HepG2 (cell line): ENCODE data around the gene USP36. TPM values are rescaled to one million over a fixed set of nuclear protein-coding genes. Genes with fewer than 3 reads are reported as not detected.

ENCODE experiments used
- CAMTA2 ChIP-seq: sonication (generic); formaldehyde crosslinking; IDR thresholded peaks from 2 replicates; pipeline ENCODE4 v1.4.0; 2020; ENCODE audit warnings: mild to moderate bottlenecking, missing genetic modification reagents, borderline replicate concordance
- RCOR2 ChIP-seq: IDR thresholded peaks from 2 replicates; pipeline ENCODE4 v1.6.1; 2016; ENCODE audit warnings: missing biosample characterization, missing genetic modification reagents
- TBP ChIP-seq: sonication (generic); formaldehyde crosslinking; IDR thresholded peaks from 2 replicates; pipeline ENCODE4 v1.5.0; 2020; ENCODE audit warnings: missing genetic modification reagents
- TEAD3 ChIP-seq: optimal IDR thresholded peaks from 2 replicates; pipeline ENCODE3; 2016; ENCODE audit warnings: borderline replicate concordance
- ZNF501 ChIP-seq: sonication (generic); formaldehyde crosslinking; IDR thresholded peaks from 2 replicates; pipeline ENCODE4 v1.5.1; 2020; ENCODE audit warnings: mild to moderate bottlenecking, moderate library complexity, missing genetic modification reagents
- ZNF605 ChIP-seq: sonication (generic); formaldehyde crosslinking; IDR thresholded peaks from 2 replicates; pipeline ENCODE4 v1.8.0; 2022; ENCODE audit warnings: mild to moderate bottlenecking, missing genetic modification reagents
- ZNF644 ChIP-seq: IDR thresholded peaks from 2 replicates; pipeline ENCODE4 v1.6.1; 2016; ENCODE audit warnings: low read depth
- ZNF878 ChIP-seq: sonication (generic); formaldehyde crosslinking; IDR thresholded peaks from 2 replicates; pipeline ENCODE4 v1.8.1; 2023; ENCODE audit warnings: mild to moderate bottlenecking, missing genetic modification reagents, moderate library complexity
- ZSCAN22 ChIP-seq: sonication (generic); formaldehyde crosslinking; IDR thresholded peaks from 2 replicates; pipeline ENCODE4 v1.4.0; 2020; ENCODE audit warnings: mild to moderate bottlenecking, missing genetic modification reagents
- ZSCAN9 ChIP-seq: IDR thresholded peaks from 2 replicates; pipeline ENCODE4 v1.6.1; 2016; ENCODE audit warnings: borderline replicate concordance
- polyA plus RNA-seq, 8 experiments: library from polyadenylated mRNA; depleted of rRNA in 3 of 8; stranded (reverse) in 7 of 8; unstranded in 1 of 8; fragments of >200 nt; fragmentation: Illumina TruSeq in 4 of 8; extraction: Trizol in 4 of 8; gene quantifications; 2 replicates each; pipeline versions ENCODE4 v1.2.1 to v1.2.3, GENCODE V29; 2011 to 2016; ENCODE audit warnings: low read depth in 4 of 8, missing spikeins in 1 of 8, mixed read lengths in 1 of 8; ENCODE audit not compliant: insufficient read depth in 1 of 8
- total RNA-seq, 5 experiments: library from RNA; depleted of rRNA; stranded (reverse); fragments of >200 nt; fragmentation: Illumina TruSeq; extraction: Trizol; gene quantifications; 2 replicates each; pipeline ENCODE4 v1.2.3, GENCODE V29; 2016; ENCODE audit warnings: low read depth in 1 of 5
- TF ChIP-seq, protein P1 (sequence below): sonication (generic); formaldehyde crosslinking; IDR thresholded peaks from 2 replicates; pipeline ENCODE4 v1.9.0; 2021; ENCODE audit warnings: missing genetic modification reagents, borderline replicate concordance
- TF ChIP-seq, protein P2 (sequence below): sonication (generic); formaldehyde crosslinking; IDR thresholded peaks from 2 replicates; pipeline ENCODE4 v1.4.0; 2020; ENCODE audit warnings: missing genetic modification reagents
- TF ChIP-seq, protein P3 (sequence below): sonication (generic); formaldehyde crosslinking; IDR thresholded peaks from 2 replicates; pipeline ENCODE4 v1.4.0; 2020; ENCODE audit warnings: mild to moderate bottlenecking, missing genetic modification reagents
- TF ChIP-seq, protein P4 (sequence below): sonication (generic); formaldehyde crosslinking; IDR thresholded peaks from 2 replicates; pipeline ENCODE4 v1.8.1; 2022; ENCODE audit warnings: low read depth, mild to moderate bottlenecking, missing genetic modification reagents
- TF ChIP-seq, protein P5 (sequence below): sonication (generic); formaldehyde crosslinking; IDR thresholded peaks from 2 replicates; pipeline ENCODE4 v1.4.0; 2020; ENCODE audit warnings: missing genetic modification reagents
- TF ChIP-seq, protein P6 (sequence below): sonication (generic); formaldehyde crosslinking; IDR thresholded peaks from 2 replicates; pipeline ENCODE4 v1.8.0; 2022; ENCODE audit warnings: mild to moderate bottlenecking, missing genetic modification reagents; ENCODE audit not compliant: insufficient replicate concordance
- TF ChIP-seq, protein P7 (sequence below): sonication (generic); formaldehyde crosslinking; IDR thresholded peaks from 2 replicates; pipeline ENCODE4 v1.4.0; 2020; ENCODE audit warnings: low read depth, mild to moderate bottlenecking, missing genetic modification reagents
- TF ChIP-seq, protein P8 (sequence below): IDR thresholded peaks from 2 replicates; pipeline ENCODE4 v1.6.1; 2016; ENCODE audit warnings: control low read depth

USP36 gene
- total and polyA plus RNA-seq, 2 of the 13 experiments (the other 11 are each of a cell fraction or from before 2014, with no cell fraction given), result 29.6 to 45.9 TPM

DNA sequence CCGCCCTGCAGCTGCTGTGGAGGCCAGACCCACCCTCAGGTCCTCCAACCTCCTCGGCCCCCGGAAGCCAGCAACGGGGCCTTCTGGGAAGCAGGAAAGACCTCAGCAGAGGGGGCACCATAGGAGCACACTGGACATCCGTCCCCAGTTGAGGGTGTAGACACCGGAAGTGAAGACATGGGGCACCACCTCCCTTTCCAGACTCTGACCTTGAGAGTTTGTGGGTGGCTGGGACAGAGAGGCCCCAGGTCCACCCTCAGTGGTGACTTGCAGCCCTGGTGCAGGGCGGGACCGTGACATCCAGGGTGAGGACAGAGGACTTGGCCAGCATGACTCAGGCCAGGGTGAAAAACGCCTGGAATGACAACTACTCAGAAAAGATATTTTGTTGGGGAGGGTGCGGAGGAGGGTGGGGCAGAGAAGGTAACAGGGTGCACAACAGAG, 42.5 kb upstream of the USP36 start (continued):
- TF ChIP-seq, protein P1, sequence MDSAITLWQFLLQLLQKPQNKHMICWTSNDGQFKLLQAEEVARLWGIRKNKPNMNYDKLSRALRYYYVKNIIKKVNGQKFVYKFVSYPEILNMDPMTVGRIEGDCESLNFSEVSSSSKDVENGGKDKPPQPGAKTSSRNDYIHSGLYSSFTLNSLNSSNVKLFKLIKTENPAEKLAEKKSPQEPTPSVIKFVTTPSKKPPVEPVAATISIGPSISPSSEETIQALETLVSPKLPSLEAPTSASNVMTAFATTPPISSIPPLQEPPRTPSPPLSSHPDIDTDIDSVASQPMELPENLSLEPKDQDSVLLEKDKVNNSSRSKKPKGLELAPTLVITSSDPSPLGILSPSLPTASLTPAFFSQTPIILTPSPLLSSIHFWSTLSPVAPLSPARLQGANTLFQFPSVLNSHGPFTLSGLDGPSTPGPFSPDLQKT (CRISPR knock-in tag), result no peak
- TF ChIP-seq, protein P2, sequence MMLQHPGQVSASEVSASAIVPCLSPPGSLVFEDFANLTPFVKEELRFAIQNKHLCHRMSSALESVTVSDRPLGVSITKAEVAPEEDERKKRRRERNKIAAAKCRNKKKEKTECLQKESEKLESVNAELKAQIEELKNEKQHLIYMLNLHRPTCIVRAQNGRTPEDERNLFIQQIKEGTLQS (CRISPR knock-in tag), result 0 out of 2 replicates have a peak, but pooled peaks have one; percentile 47
- TF ChIP-seq, protein P3, sequence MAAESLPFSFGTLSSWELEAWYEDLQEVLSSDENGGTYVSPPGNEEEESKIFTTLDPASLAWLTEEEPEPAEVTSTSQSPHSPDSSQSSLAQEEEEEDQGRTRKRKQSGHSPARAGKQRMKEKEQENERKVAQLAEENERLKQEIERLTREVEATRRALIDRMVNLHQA, result no peak
- TF ChIP-seq, protein P4, sequence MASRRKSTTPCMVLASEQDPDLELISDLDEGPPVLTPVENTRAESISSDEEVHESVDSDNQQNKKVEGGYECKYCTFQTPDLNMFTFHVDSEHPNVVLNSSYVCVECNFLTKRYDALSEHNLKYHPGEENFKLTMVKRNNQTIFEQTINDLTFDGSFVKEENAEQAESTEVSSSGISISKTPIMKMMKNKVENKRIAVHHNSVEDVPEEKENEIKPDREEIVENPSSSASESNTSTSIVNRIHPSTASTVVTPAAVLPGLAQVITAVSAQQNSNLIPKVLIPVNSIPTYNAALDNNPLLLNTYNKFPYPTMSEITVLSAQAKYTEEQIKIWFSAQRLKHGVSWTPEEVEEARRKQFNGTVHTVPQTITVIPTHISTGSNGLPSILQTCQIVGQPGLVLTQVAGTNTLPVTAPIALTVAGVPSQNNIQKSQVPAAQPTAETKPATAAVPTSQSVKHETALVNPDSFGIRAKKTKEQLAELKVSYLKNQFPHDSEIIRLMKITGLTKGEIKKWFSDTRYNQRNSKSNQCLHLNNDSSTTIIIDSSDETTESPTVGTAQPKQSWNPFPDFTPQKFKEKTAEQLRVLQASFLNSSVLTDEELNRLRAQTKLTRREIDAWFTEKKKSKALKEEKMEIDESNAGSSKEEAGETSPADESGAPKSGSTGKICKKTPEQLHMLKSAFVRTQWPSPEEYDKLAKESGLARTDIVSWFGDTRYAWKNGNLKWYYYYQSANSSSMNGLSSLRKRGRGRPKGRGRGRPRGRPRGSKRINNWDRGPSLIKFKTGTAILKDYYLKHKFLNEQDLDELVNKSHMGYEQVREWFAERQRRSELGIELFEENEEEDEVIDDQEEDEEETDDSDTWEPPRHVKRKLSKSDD (CRISPR knock-in tag), result no peak
- TF ChIP-seq, protein P5, sequence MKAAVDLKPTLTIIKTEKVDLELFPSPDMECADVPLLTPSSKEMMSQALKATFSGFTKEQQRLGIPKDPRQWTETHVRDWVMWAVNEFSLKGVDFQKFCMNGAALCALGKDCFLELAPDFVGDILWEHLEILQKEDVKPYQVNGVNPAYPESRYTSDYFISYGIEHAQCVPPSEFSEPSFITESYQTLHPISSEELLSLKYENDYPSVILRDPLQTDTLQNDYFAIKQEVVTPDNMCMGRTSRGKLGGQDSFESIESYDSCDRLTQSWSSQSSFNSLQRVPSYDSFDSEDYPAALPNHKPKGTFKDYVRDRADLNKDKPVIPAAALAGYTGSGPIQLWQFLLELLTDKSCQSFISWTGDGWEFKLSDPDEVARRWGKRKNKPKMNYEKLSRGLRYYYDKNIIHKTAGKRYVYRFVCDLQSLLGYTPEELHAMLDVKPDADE, result no peak
- TF ChIP-seq ZSCAN9 (0 out of 2 replicates have a peak, but pooled peaks have one; percentile 39), TEAD3 (peak; percentile 96), TBP (CRISPR knock-in tag) (no peak), ZNF878 (CRISPR knock-in tag) (peak; percentile 61; the same call in 1 of the 2 replicates), CAMTA2 (CRISPR knock-in tag) (no peak), ZNF644 (CRISPR knock-in tag) (no peak), ZNF605 (no peak), ZNF501 (CRISPR knock-in tag) (no peak), RCOR2 (CRISPR knock-in tag) (peak; percentile 48; the same call in 1 of the 2 replicates), ZSCAN22 (CRISPR knock-in tag) (no peak)
- TF ChIP-seq, protein P6, sequence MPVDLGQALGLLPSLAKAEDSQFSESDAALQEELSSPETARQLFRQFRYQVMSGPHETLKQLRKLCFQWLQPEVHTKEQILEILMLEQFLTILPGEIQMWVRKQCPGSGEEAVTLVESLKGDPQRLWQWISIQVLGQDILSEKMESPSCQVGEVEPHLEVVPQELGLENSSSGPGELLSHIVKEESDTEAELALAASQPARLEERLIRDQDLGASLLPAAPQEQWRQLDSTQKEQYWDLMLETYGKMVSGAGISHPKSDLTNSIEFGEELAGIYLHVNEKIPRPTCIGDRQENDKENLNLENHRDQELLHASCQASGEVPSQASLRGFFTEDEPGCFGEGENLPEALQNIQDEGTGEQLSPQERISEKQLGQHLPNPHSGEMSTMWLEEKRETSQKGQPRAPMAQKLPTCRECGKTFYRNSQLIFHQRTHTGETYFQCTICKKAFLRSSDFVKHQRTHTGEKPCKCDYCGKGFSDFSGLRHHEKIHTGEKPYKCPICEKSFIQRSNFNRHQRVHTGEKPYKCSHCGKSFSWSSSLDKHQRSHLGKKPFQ (CRISPR knock-in tag), result no peak
- TF ChIP-seq, protein P7, sequence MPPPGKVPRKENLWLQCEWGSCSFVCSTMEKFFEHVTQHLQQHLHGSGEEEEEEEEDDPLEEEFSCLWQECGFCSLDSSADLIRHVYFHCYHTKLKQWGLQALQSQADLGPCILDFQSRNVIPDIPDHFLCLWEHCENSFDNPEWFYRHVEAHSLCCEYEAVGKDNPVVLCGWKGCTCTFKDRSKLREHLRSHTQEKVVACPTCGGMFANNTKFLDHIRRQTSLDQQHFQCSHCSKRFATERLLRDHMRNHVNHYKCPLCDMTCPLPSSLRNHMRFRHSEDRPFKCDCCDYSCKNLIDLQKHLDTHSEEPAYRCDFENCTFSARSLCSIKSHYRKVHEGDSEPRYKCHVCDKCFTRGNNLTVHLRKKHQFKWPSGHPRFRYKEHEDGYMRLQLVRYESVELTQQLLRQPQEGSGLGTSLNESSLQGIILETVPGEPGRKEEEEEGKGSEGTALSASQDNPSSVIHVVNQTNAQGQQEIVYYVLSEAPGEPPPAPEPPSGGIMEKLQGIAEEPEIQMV, result 0 out of 2 replicates have a peak, but pooled peaks have one; percentile 14
- TF ChIP-seq, protein P8, sequence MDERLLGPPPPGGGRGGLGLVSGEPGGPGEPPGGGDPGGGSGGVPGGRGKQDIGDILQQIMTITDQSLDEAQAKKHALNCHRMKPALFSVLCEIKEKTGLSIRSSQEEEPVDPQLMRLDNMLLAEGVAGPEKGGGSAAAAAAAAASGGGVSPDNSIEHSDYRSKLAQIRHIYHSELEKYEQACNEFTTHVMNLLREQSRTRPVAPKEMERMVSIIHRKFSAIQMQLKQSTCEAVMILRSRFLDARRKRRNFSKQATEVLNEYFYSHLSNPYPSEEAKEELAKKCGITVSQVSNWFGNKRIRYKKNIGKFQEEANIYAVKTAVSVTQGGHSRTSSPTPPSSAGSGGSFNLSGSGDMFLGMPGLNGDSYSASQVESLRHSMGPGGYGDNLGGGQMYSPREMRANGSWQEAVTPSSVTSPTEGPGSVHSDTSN (CRISPR knock-in tag), result no peak
